ENCODE results near the gene KAZN. TPM values are rescaled to one million over a fixed set of nuclear protein-coding genes. Genes with fewer than 3 reads are reported as not detected.

Gene KAZN
- total and polyA plus RNA-seq, 2 of the 8 experiments (the other 6 are each of a cell fraction or from before 2014, with no cell fraction given) = 3.7 to 11.8 TPM

DNA sequence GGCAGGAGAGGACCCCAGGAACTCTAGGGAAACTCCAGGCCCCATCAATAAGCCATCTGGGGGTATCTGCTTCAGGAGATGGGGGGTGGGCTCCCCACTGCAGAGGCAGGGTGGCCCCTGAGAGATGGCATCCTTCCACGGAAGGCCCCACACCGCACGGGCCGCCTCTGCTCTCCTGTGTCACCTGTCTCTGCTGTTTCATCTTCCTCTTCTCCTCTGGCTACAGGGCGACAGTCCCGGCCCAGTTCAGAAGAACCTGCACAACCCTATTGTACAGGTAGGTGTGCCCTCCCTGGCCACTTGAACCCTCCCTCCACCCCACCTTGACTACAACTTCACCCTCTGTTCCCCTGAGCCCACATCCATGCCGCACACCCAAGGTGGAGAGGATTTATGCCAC, 464.9 kb downstream of the KAZN start (continued):
- TF ChIP-seq RNF2 (IDR thresholded peaks at IDR 0.05; ENCODE audit: borderline replicate concordance, low read depth, low read length, missing control alignments, poor library complexity, severe bottlenecking) = no peak
